GM12874 (cell line): ENCODE measurements around the gene PHF8.

Source experiments
- CTCF ChIP-seq: IDR thresholded peaks from 2 replicates; pipeline ENCODE4 v1.5.1; 2011; ENCODE audit warnings: low read depth, mild to moderate bottlenecking, control low read depth, low read length, moderate library complexity; ENCODE audit not compliant: insufficient read depth

PHF8 gene

GRCh38 chrX:53918702-53919101, 125.6 kb downstream of the PHF8 start:
- no peak for TF ChIP-seq CTCF

- no peak for TF ChIP-seq CTCF
Observed at GRCh38 chrX:53900623-53901022, 143.7 kb downstream of the PHF8 start.

GRCh38 chrX:53895270-53895669, 149.0 kb downstream of the PHF8 start:
- TF ChIP-seq CTCF = no peak
